K562 (cell line): ENCODE data around the gene WDR91. TPM values are rescaled to one million over a fixed set of nuclear protein-coding genes. Genes with fewer than 3 reads are reported as not detected.

Experiments
- ADNP ChIP-seq: fragments of 200-800 bp; sonication (Bioruptor generic); IDR thresholded peaks from 2 replicates; pipeline ENCODE4 v1.6.1; 2016; ENCODE audit warnings: missing genetic modification characterization, missing compliant biosample characterization
- CC2D1A ChIP-seq: fragments of 450-650 bp; IDR thresholded peaks from 2 replicates; pipeline ENCODE4 v1.6.1; 2017; ENCODE audit warnings: mild to moderate bottlenecking
- CREB3L1 ChIP-seq: fragments of 450-650 bp; IDR thresholded peaks from 2 replicates; pipeline ENCODE4 v1.6.1; 2014; ENCODE audit warnings: low read depth, mild to moderate bottlenecking, moderate library complexity, borderline replicate concordance
- CTBP1 ChIP-seq: fragments of 450-650 bp; IDR thresholded peaks from 2 replicates; pipeline ENCODE4 v1.6.1; 2016; ENCODE audit warnings: borderline replicate concordance
- DIDO1 ChIP-seq: fragments of 450-650 bp; IDR thresholded peaks from 2 replicates; pipeline ENCODE4 v1.6.1; 2016; ENCODE audit warnings: low read depth, missing biosample characterization, missing genetic modification characterization
- ETS1 ChIP-seq: conservative IDR thresholded peaks from 2 replicates; pipeline ENCODE4 v1.6.1; 2011; ENCODE audit warnings: low read depth, mild to moderate bottlenecking, low read length; ENCODE audit not compliant: control insufficient read depth
- FOXA1 ChIP-seq: fragments of 450-650 bp; IDR thresholded peaks from 2 replicates; pipeline ENCODE4 v1.6.1; 2016; ENCODE audit warnings: mild to moderate bottlenecking, borderline replicate concordance
- HCFC1 ChIP-seq: IDR thresholded peaks from 2 replicates; pipeline ENCODE4 v1.6.1; 2012; ENCODE audit warnings: low read depth, low read length, improper control_type of control experiment
- HES1 ChIP-seq: fragments of 450-650 bp; IDR thresholded peaks from 2 replicates; pipeline ENCODE4 v1.6.1; 2016; ENCODE audit warnings: low read depth, mild to moderate bottlenecking, moderate library complexity
- HINFP ChIP-seq: fragments of 450-650 bp; conservative IDR thresholded peaks from 2 replicates; pipeline ENCODE4 v1.6.1; 2016; ENCODE audit warnings: missing genetic modification characterization, low read depth, mild to moderate bottlenecking, control low read depth, missing compliant biosample characterization
- HIVEP1 ChIP-seq: fragments of 250-450 bp; sonication (Bioruptor Pico); IDR thresholded peaks from 2 replicates; pipeline ENCODE4 v1.4.0; 2020; ENCODE audit warnings: mild to moderate bottlenecking
- HSF4 ChIP-seq: fragments of 250-450 bp; sonication (Bioruptor Pico); IDR thresholded peaks from 2 replicates; pipeline ENCODE4 v2.1.2; 2022; ENCODE audit warnings: mild to moderate bottlenecking, moderate library complexity, borderline replicate concordance
- KAT8 ChIP-seq: fragments of 450-650 bp; IDR thresholded peaks from 2 replicates; pipeline ENCODE4 v1.6.1; 2016; ENCODE audit warnings: low read depth, mild to moderate bottlenecking
- KLF6 ChIP-seq: fragments of 250-450 bp; sonication (Bioruptor Pico); IDR thresholded peaks from 2 replicates; pipeline ENCODE4 v1.4.0; 2020; ENCODE audit warnings: mild to moderate bottlenecking, moderate library complexity, borderline replicate concordance
- NCOA2 ChIP-seq, 2 experiments: fragments of 450-650 bp; IDR thresholded peaks; 2 replicates each; pipeline ENCODE4 v1.6.1; 2018; ENCODE audit warnings: mild to moderate bottlenecking in 2 of 2, moderate library complexity in 1 of 2; ENCODE audit not compliant: partially characterized antibody in 2 of 2
- NCOA6 ChIP-seq: fragments of 450-650 bp; IDR thresholded peaks from 2 replicates; pipeline ENCODE4 v1.6.1; 2017; ENCODE audit warnings: mild to moderate bottlenecking
- NFE2 ChIP-seq: IDR thresholded peaks from 2 replicates; pipeline ENCODE4 v1.6.1; 2014; ENCODE audit warnings: antibody characterized with exemption, low read depth
- NFRKB ChIP-seq: fragments of 450-650 bp; IDR thresholded peaks from 2 replicates; pipeline ENCODE4 v1.6.1; 2016; ENCODE audit warnings: low read depth
- POLR2A ChIP-seq: fragments of 450-650 bp; conservative IDR thresholded peaks from 2 replicates; pipeline ENCODE4 v1.6.1; 2016
- POLR2G ChIP-seq: fragments of 200-400 bp; formaldehyde crosslinking; IDR thresholded peaks from 2 replicates; pipeline ENCODE4 v1.6.1; 2017; ENCODE audit warnings: low read depth, mild to moderate bottlenecking, antibody characterized with exemption, low read length, moderate library complexity
- RB1 ChIP-seq: fragments of 450-650 bp; IDR thresholded peaks from 2 replicates; pipeline ENCODE4 v1.6.1; 2017; ENCODE audit warnings: low read depth, mild to moderate bottlenecking
- SAFB ChIP-seq: fragments of 200-400 bp; formaldehyde crosslinking; IDR thresholded peaks from 2 replicates; pipeline ENCODE4 v1.6.1; 2017; ENCODE audit warnings: low read depth, low read length, borderline replicate concordance
- SP1 ChIP-seq: sonication (generic); formaldehyde crosslinking; IDR thresholded peaks from 2 replicates; pipeline ENCODE4 v1.8.1; 2022; ENCODE audit warnings: mild to moderate bottlenecking, missing genetic modification reagents
- TRIM28 ChIP-seq: fragments of 450-650 bp; IDR thresholded peaks from 2 replicates; pipeline ENCODE4 v1.6.1; 2017
- ZC3H8 ChIP-seq: fragments of 450-650 bp; IDR thresholded peaks from 2 replicates; pipeline ENCODE4 v1.6.1; 2017
- polyA plus RNA-seq, 8 experiments: library from polyadenylated mRNA; depleted of rRNA in 4 of 8; stranded (reverse) in 5 of 8; unstranded in 3 of 8; fragments of >200 nt; fragmentation: Nextera tagmentation in 2 of 8; fragmentation: Illumina TruSeq in 1 of 8; extraction: Ambion mirVana in 2 of 8; extraction: Trizol in 1 of 8; gene quantifications; 2 replicates each; pipeline versions ENCODE4 v1.2.1 to v1.2.3, GENCODE V29; 2011 to 2014; ENCODE audit warnings: inconsistent platforms in 1 of 8, missing spikeins in 1 of 8
- total RNA-seq, 7 experiments: library from RNA; depleted of rRNA in 6 of 7; stranded (reverse); fragments of >200 nt in 6 of 7; fragmentation: Illumina TruSeq in 2 of 7; extraction: Trizol in 2 of 7; gene quantifications; 2 replicates each; pipeline versions ENCODE4 v1.2.1 to v1.2.3, GENCODE V29; 2011 to 2021; ENCODE audit warnings: low replicate concordance in 1 of 7

The WDR91 gene
- total and polyA plus RNA-seq, 9 of the 15 experiments (the other 6 are each of a cell fraction or from before 2014, with no cell fraction given): 1.9 to 18.2 (median 9.8) TPM

GRCh38 chr7:135169141-135169963 lies 42.0 kb downstream of the WDR91 start (continued):
- TF ChIP-seq HIVEP1 (CRISPR knock-in tag) (no peak), CREB3L1 (peak; percentile 21; the same call in 1 of the 2 replicates), NCOA6 (no peak), ETS1 (no peak), CC2D1A (peak; percentile 42; the same call in 1 of the 2 replicates), HINFP (tag) (no peak), NCOA2 (IDR thresholded peaks at IDR 0.05; ENCODE audit: partially characterized antibody in 2 of 2) (no peak), KLF6 (CRISPR knock-in tag) (no peak), KAT8 (no peak), HSF4 (CRISPR knock-in tag) (no peak), DIDO1 (no peak), NFE2 (peak; percentile 84), RB1 (peak; percentile 45), FOXA1 (no peak), SAFB (no peak), ZC3H8 (no peak), NFRKB (no peak), SP1 (CRISPR knock-in tag) (no peak), POLR2G (0 out of 2 replicates have a peak, but pooled peaks have one; percentile 45), POLR2A (0 out of 2 replicates have a peak, but pooled peaks have one; percentile 38), HES1 (no peak), ADNP (tag) (no peak), CTBP1 (no peak; the same call in 1 of the 2 replicates), HCFC1 (no peak), TRIM28 (no peak)
